H1 (cell line): ENCODE results near the gene COL27A1. TPM values are rescaled to one million over a fixed set of nuclear protein-coding genes. Genes with fewer than 3 reads are reported as not detected.

Source experiments
- BCL11A ChIP-seq, 2 experiments: IDR thresholded peaks; one replicate each; pipeline ENCODE4 v1.6.1; 2011; ENCODE audit warnings: low read depth in 2 of 2, low read length in 2 of 2, mild to moderate bottlenecking in 2 of 2
- CHD1 ChIP-seq: IDR thresholded peaks from 2 replicates; pipeline ENCODE4 v1.6.1; 2012; ENCODE audit warnings: low read depth, low read length, improper control_type of control experiment
- HDAC6 ChIP-seq: IDR thresholded peaks from one replicate; pipeline ENCODE4 v1.7.1; 2012; ENCODE audit warnings: low read depth, mild to moderate bottlenecking, inconsistent platforms, low read length, moderate library complexity
- POLR2AphosphoS5 ChIP-seq: IDR thresholded peaks from 2 replicates; pipeline ENCODE4 v1.6.1; 2011; ENCODE audit warnings: low read depth, low read length
- SUZ12 ChIP-seq: fragments of 200-600 bp; sonication (generic); IDR thresholded peaks from 2 replicates; pipeline ENCODE4 v1.6.1; 2012; ENCODE audit warnings: mild to moderate bottlenecking, inconsistent platforms, low read length, moderate library complexity, mixed read lengths
- TAF7 ChIP-seq: optimal IDR thresholded peaks from 2 replicates; pipeline ENCODE3; 2011; ENCODE audit warnings: low read depth, mild to moderate bottlenecking, inconsistent platforms, low read length, moderate library complexity, borderline replicate concordance
- polyA plus RNA-seq, 7 experiments: library from polyadenylated mRNA; depleted of rRNA in 3 of 7; stranded (reverse) in 5 of 7; unstranded in 2 of 7; fragments of >200 nt in 5 of 7; fragments of 200-250 nt in 2 of 7; gene quantifications; 1 replicate in 5 of 7; 2 replicates in 1 of 7; 4 replicates in 1 of 7; pipeline versions ENCODE4 v1.2.1 to v1.2.3, GENCODE V29; 2011 to 2013; ENCODE audit warnings: missing spikeins in 2 of 7, mixed read lengths in 2 of 7
- total RNA-seq: library from RNA; stranded (reverse); fragmentation: NEBNext Ultra II Directional; extraction: Animal tissue kit (Norgen Biotek cat#: 25700); gene quantifications from 2 replicates; pipeline ENCODE4 v1.2.1, GENCODE V29; 2021
- TF ChIP-seq, protein P1 (sequence below): fragments of 300-600 bp; sonication (generic); IDR thresholded peaks from 2 replicates; pipeline ENCODE4 v1.7.1; 2012; ENCODE audit warnings: low read length, moderate library complexity, mild to moderate bottlenecking, inconsistent platforms; ENCODE audit not compliant: insufficient replicate concordance

Gene COL27A1
- total and polyA plus RNA-seq, 2 of the 8 experiments (the other 6 are each of a cell fraction or from before 2014, with no cell fraction given): 15.1 to 22.8 TPM

DNA sequence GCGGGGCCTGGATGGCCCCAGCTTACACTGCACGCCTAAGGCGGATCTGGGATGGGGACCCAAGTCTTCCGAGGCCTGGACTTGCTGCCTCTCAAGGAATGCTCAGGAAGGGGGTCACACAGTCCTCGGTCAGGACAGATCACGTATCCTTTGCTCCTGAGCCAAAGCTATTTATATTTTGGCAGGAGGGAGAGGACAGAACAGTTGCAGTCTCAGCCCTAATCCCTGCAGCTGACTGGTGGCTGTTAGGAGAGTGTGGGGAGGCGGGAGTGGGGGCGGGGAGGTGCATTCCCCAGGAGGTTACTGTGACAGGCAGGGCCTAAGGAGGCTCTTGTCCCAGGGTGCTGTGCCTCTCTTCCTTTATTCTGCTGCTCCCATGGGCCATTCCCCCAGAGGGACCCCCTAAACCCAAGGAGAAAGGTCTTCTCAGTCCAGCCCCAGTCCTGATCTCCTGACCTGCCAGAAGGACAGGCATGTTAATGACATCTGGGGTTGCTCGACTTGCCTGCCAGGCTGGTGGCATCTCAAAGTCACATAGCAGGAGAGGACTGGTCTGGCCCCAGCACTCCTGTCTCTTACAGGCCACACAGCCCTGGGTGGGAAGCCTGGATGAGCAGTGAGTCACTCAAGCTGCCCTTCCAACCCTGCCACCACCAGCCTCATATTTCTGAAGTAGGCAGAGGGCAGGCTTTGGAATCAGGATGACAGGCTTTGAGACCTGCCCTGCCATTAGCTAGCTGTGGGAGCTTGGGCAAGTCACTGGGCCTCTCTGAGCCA lies 51.9 kb downstream of the COL27A1 start (continued):
- TF ChIP-seq, protein P1, sequence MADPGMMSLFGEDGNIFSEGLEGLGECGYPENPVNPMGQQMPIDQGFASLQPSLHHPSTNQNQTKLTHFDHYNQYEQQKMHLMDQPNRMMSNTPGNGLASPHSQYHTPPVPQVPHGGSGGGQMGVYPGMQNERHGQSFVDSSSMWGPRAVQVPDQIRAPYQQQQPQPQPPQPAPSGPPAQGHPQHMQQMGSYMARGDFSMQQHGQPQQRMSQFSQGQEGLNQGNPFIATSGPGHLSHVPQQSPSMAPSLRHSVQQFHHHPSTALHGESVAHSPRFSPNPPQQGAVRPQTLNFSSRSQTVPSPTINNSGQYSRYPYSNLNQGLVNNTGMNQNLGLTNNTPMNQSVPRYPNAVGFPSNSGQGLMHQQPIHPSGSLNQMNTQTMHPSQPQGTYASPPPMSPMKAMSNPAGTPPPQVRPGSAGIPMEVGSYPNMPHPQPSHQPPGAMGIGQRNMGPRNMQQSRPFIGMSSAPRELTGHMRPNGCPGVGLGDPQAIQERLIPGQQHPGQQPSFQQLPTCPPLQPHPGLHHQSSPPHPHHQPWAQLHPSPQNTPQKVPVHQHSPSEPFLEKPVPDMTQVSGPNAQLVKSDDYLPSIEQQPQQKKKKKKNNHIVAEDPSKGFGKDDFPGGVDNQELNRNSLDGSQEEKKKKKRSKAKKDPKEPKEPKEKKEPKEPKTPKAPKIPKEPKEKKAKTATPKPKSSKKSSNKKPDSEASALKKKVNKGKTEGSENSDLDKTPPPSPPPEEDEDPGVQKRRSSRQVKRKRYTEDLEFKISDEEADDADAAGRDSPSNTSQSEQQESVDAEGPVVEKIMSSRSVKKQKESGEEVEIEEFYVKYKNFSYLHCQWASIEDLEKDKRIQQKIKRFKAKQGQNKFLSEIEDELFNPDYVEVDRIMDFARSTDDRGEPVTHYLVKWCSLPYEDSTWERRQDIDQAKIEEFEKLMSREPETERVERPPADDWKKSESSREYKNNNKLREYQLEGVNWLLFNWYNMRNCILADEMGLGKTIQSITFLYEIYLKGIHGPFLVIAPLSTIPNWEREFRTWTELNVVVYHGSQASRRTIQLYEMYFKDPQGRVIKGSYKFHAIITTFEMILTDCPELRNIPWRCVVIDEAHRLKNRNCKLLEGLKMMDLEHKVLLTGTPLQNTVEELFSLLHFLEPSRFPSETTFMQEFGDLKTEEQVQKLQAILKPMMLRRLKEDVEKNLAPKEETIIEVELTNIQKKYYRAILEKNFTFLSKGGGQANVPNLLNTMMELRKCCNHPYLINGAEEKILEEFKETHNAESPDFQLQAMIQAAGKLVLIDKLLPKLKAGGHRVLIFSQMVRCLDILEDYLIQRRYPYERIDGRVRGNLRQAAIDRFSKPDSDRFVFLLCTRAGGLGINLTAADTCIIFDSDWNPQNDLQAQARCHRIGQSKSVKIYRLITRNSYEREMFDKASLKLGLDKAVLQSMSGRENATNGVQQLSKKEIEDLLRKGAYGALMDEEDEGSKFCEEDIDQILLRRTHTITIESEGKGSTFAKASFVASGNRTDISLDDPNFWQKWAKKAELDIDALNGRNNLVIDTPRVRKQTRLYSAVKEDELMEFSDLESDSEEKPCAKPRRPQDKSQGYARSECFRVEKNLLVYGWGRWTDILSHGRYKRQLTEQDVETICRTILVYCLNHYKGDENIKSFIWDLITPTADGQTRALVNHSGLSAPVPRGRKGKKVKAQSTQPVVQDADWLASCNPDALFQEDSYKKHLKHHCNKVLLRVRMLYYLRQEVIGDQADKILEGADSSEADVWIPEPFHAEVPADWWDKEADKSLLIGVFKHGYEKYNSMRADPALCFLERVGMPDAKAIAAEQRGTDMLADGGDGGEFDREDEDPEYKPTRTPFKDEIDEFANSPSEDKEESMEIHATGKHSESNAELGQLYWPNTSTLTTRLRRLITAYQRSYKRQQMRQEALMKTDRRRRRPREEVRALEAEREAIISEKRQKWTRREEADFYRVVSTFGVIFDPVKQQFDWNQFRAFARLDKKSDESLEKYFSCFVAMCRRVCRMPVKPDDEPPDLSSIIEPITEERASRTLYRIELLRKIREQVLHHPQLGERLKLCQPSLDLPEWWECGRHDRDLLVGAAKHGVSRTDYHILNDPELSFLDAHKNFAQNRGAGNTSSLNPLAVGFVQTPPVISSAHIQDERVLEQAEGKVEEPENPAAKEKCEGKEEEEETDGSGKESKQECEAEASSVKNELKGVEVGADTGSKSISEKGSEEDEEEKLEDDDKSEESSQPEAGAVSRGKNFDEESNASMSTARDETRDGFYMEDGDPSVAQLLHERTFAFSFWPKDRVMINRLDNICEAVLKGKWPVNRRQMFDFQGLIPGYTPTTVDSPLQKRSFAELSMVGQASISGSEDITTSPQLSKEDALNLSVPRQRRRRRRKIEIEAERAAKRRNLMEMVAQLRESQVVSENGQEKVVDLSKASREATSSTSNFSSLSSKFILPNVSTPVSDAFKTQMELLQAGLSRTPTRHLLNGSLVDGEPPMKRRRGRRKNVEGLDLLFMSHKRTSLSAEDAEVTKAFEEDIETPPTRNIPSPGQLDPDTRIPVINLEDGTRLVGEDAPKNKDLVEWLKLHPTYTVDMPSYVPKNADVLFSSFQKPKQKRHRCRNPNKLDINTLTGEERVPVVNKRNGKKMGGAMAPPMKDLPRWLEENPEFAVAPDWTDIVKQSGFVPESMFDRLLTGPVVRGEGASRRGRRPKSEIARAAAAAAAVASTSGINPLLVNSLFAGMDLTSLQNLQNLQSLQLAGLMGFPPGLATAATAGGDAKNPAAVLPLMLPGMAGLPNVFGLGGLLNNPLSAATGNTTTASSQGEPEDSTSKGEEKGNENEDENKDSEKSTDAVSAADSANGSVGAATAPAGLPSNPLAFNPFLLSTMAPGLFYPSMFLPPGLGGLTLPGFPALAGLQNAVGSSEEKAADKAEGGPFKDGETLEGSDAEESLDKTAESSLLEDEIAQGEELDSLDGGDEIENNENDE: no peak
- no peak for TF ChIP-seq POLR2AphosphoS5
- no peak for TF ChIP-seq TAF7
- no peak for TF ChIP-seq BCL11A (IDR thresholded peaks at IDR 0.05; ENCODE audit: low read depth in 2 of 2, low read length in 2 of 2)
- TF ChIP-seq HDAC6: no peak
- no peak for TF ChIP-seq CHD1
- TF ChIP-seq SUZ12: no peak
